KMS-11 (cell line): ENCODE results near the gene LPAR2.
A peak's percentile ranks its signal among the peaks of the same experiment; 100 is the strongest.

Source experiments
- H2AFZ ChIP-seq: fragments of 200-600 bp; sonication (generic); 2 replicates; pipeline ENCODE4 v1.6.1; 2016; ENCODE audit warnings: antibody characterized with exemption, mixed run types, low read depth
- H3K27ac ChIP-seq: fragments of 200-600 bp; sonication (generic); 2 replicates; pipeline ENCODE4 v1.6.1; 2016; ENCODE audit warnings: mild to moderate bottlenecking, mixed run types
- H3K27me3 ChIP-seq: fragments of 200-600 bp; sonication (generic); 2 replicates; pipeline ENCODE4 v1.6.1; 2017; ENCODE audit warnings: mild to moderate bottlenecking, low read depth, mixed run types, moderate library complexity; ENCODE audit not compliant: insufficient read depth
- H3K36me3 ChIP-seq: fragments of 200-600 bp; sonication (generic); 2 replicates; pipeline ENCODE4 v1.6.1; 2017; ENCODE audit warnings: mild to moderate bottlenecking, mixed run types; ENCODE audit not compliant: insufficient read depth
- H3K4me1 ChIP-seq: fragments of 200-600 bp; sonication (generic); 2 replicates; pipeline ENCODE4 v1.6.1; 2016; ENCODE audit warnings: mild to moderate bottlenecking, low read depth, mixed run types; ENCODE audit not compliant: poor library complexity, severe bottlenecking
- H3K4me2 ChIP-seq: fragments of 200-600 bp; sonication (generic); 2 replicates; pipeline ENCODE4 v1.7.0; 2016; ENCODE audit warnings: mild to moderate bottlenecking, mixed run types
- H3K4me3 ChIP-seq: fragments of 200-600 bp; sonication (generic); IDR thresholded peaks from 2 replicates; pipeline ENCODE4 v1.6.1; 2017; ENCODE audit warnings: low read depth, low read length, mixed read lengths; ENCODE audit not compliant: insufficient read depth
- H3K79me2 ChIP-seq: fragments of 200-600 bp; sonication (generic); 2 replicates; pipeline ENCODE4 v1.6.1; 2016; ENCODE audit warnings: low read depth, mixed run types; ENCODE audit not compliant: insufficient read depth
- H3K9ac ChIP-seq: fragments of 200-600 bp; sonication (generic); 2 replicates; pipeline ENCODE4 v1.6.1; 2016; ENCODE audit warnings: mild to moderate bottlenecking, mixed run types
- H4K20me1 ChIP-seq: fragments of 200-600 bp; sonication (generic); 2 replicates; pipeline ENCODE4 v1.6.1; 2016; ENCODE audit warnings: mild to moderate bottlenecking, mixed run types; ENCODE audit not compliant: insufficient read depth
- CTCF ChIP-seq: fragments of 200-600 bp; sonication (generic); conservative IDR thresholded peaks from 2 replicates; pipeline ENCODE4 v1.6.1; 2017; ENCODE audit warnings: low read depth, mild to moderate bottlenecking, antibody characterized with exemption, low read length, moderate library complexity, mixed read lengths

Gene LPAR2

GRCh38 chr19:19647037-19647835 is 19.2 kb upstream of the LPAR2 start:
- Histone ChIP-seq H3K79me2 (no peaks in the 10 kb centered on the region), H4K20me1 (no peaks in the 10 kb centered on the region), H3K4me2 (no peak overlapping the region), H3K4me3 (no peak overlapping the region), H3K9ac (no peak overlapping the region), H3K27me3 (no peaks in the 10 kb centered on the region), H3K27ac (no peak overlapping the region), H3K36me3 (no peaks in the 10 kb centered on the region), H3K4me1 (no peaks in the 10 kb centered on the region), H2AFZ (no peak overlapping the region)
- TF ChIP-seq CTCF: no peak

GRCh38 chr19:19645233-19645870 is 17.3 kb upstream of the LPAR2 start:
- no peak for TF ChIP-seq CTCF
- Histone ChIP-seq H3K36me3 (no peaks in the 10 kb centered on the region), H3K27me3 (no peaks in the 10 kb centered on the region), H3K4me3 (no peak overlapping the region), H3K4me1 (no peaks in the 10 kb centered on the region), H2AFZ (no peak overlapping the region), H3K4me2 (no peak overlapping the region), H3K27ac (no peak overlapping the region), H3K79me2 (no peaks in the 10 kb centered on the region), H3K9ac (no peak overlapping the region), H4K20me1 (no peaks in the 10 kb centered on the region)

GRCh38 chr19:19644054-19644388 is 16.0 kb upstream of the LPAR2 start:
- H3K9ac ChIP-seq: peak overlapping the region; percentile 33; the same call in 1 of the 2 replicates

More at GRCh38 chr19:19644054-19644388, 16.0 kb upstream of the LPAR2 start:
- Histone ChIP-seq H3K4me1 (no peaks in the 10 kb centered on the region), H3K4me3 (no peak overlapping the region), H3K4me2 (peak overlapping the region; percentile 68; the same call in 1 of the 2 replicates), H3K79me2 (no peaks in the 10 kb centered on the region), H3K36me3 (no peaks in the 10 kb centered on the region), H4K20me1 (no peaks in the 10 kb centered on the region), H2AFZ (no peak overlapping the region), H3K27ac (peak overlapping the region; percentile 56; the same call in 1 of the 2 replicates), H3K27me3 (no peaks in the 10 kb centered on the region)
- TF ChIP-seq CTCF: peak; percentile 46; the same call in 1 of the 2 replicates
